GM12878 (cell line): ENCODE data around the gene EPHA4. TPM values are rescaled to one million over a fixed set of nuclear protein-coding genes. Genes with fewer than 3 reads are reported as not detected.

Experiments
- ATAC-seq: fragments of 200-7000 bp; cut with Tn5 transposase; 3 replicates; pipeline ENCODE4 v1.9.1; 2020; ENCODE audit warnings: mild to moderate bottlenecking, moderate library complexity
- BruUV-seq: library from RNA; stranded (reverse); fragments of 400-500 nt; replicated peaks from 2 replicates; lab custom pipeline; 2021; lab: Mats Ljungman, UMichigan
- CTCF ChIA-PET: fragments of 300-600 bp; sonication (Branson Sonifier 250); formaldehyde crosslinking; extraction: SDS; loops from one replicate; lab custom pipeline; 2021; ENCODE audit warnings: inconsistent platforms; lab: Yijun Ruan, JAX
- POLR2A ChIA-PET: fragments of 350-600 bp; formaldehyde crosslinking; extraction: SDS; loops from one replicate; lab custom pipeline; 2021; ENCODE audit warnings: inconsistent platforms; lab: Charles Lee
- RAD21 ChIA-PET: fragments of 300-600 bp; sonication (Branson Sonifier 250); formaldehyde crosslinking; loops from one replicate; lab custom pipeline; 2023; ENCODE audit warnings: antibody characterized with exemption; ENCODE audit not compliant: unreplicated experiment; lab: Charles Lee
- SMC1A ChIA-PET: fragments of 300-600 bp; sonication (Branson Sonifier 250); formaldehyde crosslinking; loops from one replicate; lab custom pipeline; 2023; ENCODE audit not compliant: unreplicated experiment, uncharacterized antibody; lab: Charles Lee
- DNase-seq: peaks from one replicate; pipeline ENCODE4 v3.0.0-alpha.2; 2011; ENCODE audit warnings: low read depth, low spot score
- FAIRE-seq: peaks from 3 replicates; lab custom pipeline; 2011; peaks lifted over from hg19 to GRCh38; lab: Jason Lieb, UNC
- H2AFZ ChIP-seq: 2 replicates; pipeline ENCODE4 v1.6.0; 2011; ENCODE audit warnings: low read depth, low read length, control low read depth; ENCODE audit not compliant: control insufficient read depth
- H3K27ac ChIP-seq: 2 replicates; pipeline ENCODE4 v1.5.1; 2011; ENCODE audit warnings: control low read depth; ENCODE audit not compliant: control insufficient read depth, insufficient read depth
- H3K27me3 ChIP-seq, 2 experiments: replicated peaks in 1 of 2; 2 replicates each; pipeline versions ENCODE4 v1.6.0 to v1.6.1; 2011; ENCODE audit warnings: low read length in 1 of 2; ENCODE audit not compliant: control insufficient read depth in 2 of 2, insufficient read depth in 2 of 2
- H3K36me3 ChIP-seq, 2 experiments: 2 replicates each; pipeline ENCODE4 v1.5.1; 2011; ENCODE audit warnings: low read length in 1 of 2; ENCODE audit not compliant: control insufficient read depth in 2 of 2, insufficient read depth in 2 of 2
- H3K4me1 ChIP-seq: 2 replicates; pipeline ENCODE4 v1.6.1; 2011; ENCODE audit warnings: mild to moderate bottlenecking, low read length, moderate library complexity, mixed read lengths; ENCODE audit not compliant: control insufficient read depth, insufficient read depth
- H3K4me2 ChIP-seq: 2 replicates; pipeline ENCODE4 v1.6.0; 2011; ENCODE audit warnings: control low read depth; ENCODE audit not compliant: control insufficient read depth, insufficient read depth
- H3K4me3 ChIP-seq: fragments of 200-600 bp; sonication (generic); 2 replicates; pipeline ENCODE4 v1.5.1; 2016
- H3K79me2 ChIP-seq: 2 replicates; pipeline ENCODE4 v1.6.0; 2011; ENCODE audit warnings: low read length; ENCODE audit not compliant: control insufficient read depth, insufficient read depth
- H3K9ac ChIP-seq: 2 replicates; pipeline ENCODE4 v1.8.0; 2011; ENCODE audit warnings: low read length, control low read depth, mixed read lengths; ENCODE audit not compliant: control insufficient read depth, insufficient read depth
- H3K9me3 ChIP-seq: replicated peaks from 3 replicates; pipeline ENCODE4 v1.5.1; 2011; ENCODE audit warnings: mild to moderate bottlenecking, low read length; ENCODE audit not compliant: control insufficient read depth, insufficient read depth
- H4K20me1 ChIP-seq: 2 replicates; pipeline ENCODE4 v1.6.0; 2011; ENCODE audit not compliant: control insufficient read depth, insufficient read depth
- ATF7 ChIP-seq: fragments of 450-650 bp; IDR thresholded peaks from 2 replicates; pipeline ENCODE4 v1.6.1; 2016; ENCODE audit warnings: low read depth, mild to moderate bottlenecking
- BCL11A ChIP-seq: IDR thresholded peaks from 2 replicates; pipeline ENCODE4 v1.6.1; 2011; ENCODE audit warnings: low read depth, low read length
- CREB1 ChIP-seq: IDR thresholded peaks from 2 replicates; pipeline ENCODE4 v1.6.1; 2012; ENCODE audit warnings: low read depth, mild to moderate bottlenecking, inconsistent platforms
- EP300 ChIP-seq, 2 experiments: fragments of 150-350 bp in 1 of 2; IDR thresholded peaks; 2 replicates each; pipeline ENCODE4 v1.6.1; 2011 to 2012; ENCODE audit warnings: low read depth in 2 of 2, low read length in 2 of 2, borderline replicate concordance in 1 of 2, improper control_type of control experiment in 1 of 2, inconsistent platforms in 1 of 2; ENCODE audit not compliant: control insufficient read depth in 1 of 2
- IRF4 ChIP-seq: IDR thresholded peaks from 2 replicates; pipeline ENCODE4 v1.6.1; 2011; ENCODE audit warnings: low read depth, low read length
- KDM1A ChIP-seq: fragments of 200-600 bp; sonication (generic); IDR thresholded peaks from 2 replicates; pipeline ENCODE4 v1.6.1; 2016; ENCODE audit warnings: borderline replicate concordance
- LARP7 ChIP-seq: fragments of 450-650 bp; IDR thresholded peaks from 2 replicates; pipeline ENCODE4 v1.6.1; 2017; ENCODE audit warnings: mild to moderate bottlenecking
- MEF2A ChIP-seq: IDR thresholded peaks from 2 replicates; pipeline ENCODE4 v1.6.1; 2011; ENCODE audit warnings: low read depth, mild to moderate bottlenecking, low read length, moderate library complexity; ENCODE audit not compliant: insufficient read depth
- MTA3 ChIP-seq: IDR thresholded peaks from 2 replicates; pipeline ENCODE4 v1.6.1; 2012; ENCODE audit warnings: low read length, inconsistent platforms, borderline replicate concordance
- NKRF ChIP-seq: fragments of 450-650 bp; conservative IDR thresholded peaks from 2 replicates; pipeline ENCODE4 v1.6.1; 2017; ENCODE audit warnings: mild to moderate bottlenecking, moderate library complexity
- RAD21 ChIP-seq: IDR thresholded peaks from 2 replicates; pipeline ENCODE4 v1.6.1; 2011; ENCODE audit warnings: mild to moderate bottlenecking, low read depth, low read length, moderate library complexity; ENCODE audit not compliant: insufficient read depth
- SMC3 ChIP-seq: IDR thresholded peaks from 2 replicates; pipeline ENCODE4 v1.6.1; 2011; ENCODE audit warnings: low read length, improper control_type of control experiment, borderline replicate concordance
- SREBF1 ChIP-seq: IDR thresholded peaks from 2 replicates; pipeline ENCODE4 v1.6.1; 2012; ENCODE audit warnings: mild to moderate bottlenecking, low read length
- STAT1 ChIP-seq: fragments of 450-650 bp; conservative IDR thresholded peaks from 2 replicates; pipeline ENCODE4 v1.6.1; 2014; ENCODE audit warnings: antibody characterized with exemption, mild to moderate bottlenecking
- TAF1 ChIP-seq: IDR thresholded peaks from 2 replicates; pipeline ENCODE4 v1.6.1; 2011; ENCODE audit warnings: mild to moderate bottlenecking, low read depth, low read length, borderline replicate concordance
- TARDBP ChIP-seq: IDR thresholded peaks from 2 replicates; pipeline ENCODE4 v1.6.1; 2016; ENCODE audit warnings: borderline replicate concordance
- TCF7 ChIP-seq: IDR thresholded peaks from 2 replicates; pipeline ENCODE4 v1.6.1; 2014; ENCODE audit warnings: antibody characterized with exemption, borderline replicate concordance
- YY1 ChIP-seq: IDR thresholded peaks from 2 replicates; pipeline ENCODE4 v1.6.1; 2011; ENCODE audit warnings: low read depth, mild to moderate bottlenecking, low read length
- WGBS: methylation state at CpG from one replicate; pipeline ENCODE4 v1.1.6; 2016; ENCODE audit warnings: low lambda C conversion rate; ENCODE audit not compliant: insufficient replicate concordance, insufficient coverage; ENCODE audit errors: missing lambda C conversion rate; 5-methylcytosine and 5-hydroxymethylcytosine counted together
- in situ Hi-C: fragments of 300-500 bp; cut with MboI; formaldehyde crosslinking; loops from 9 replicates; pipeline ENCODE4 v1.14.3; 2018; ENCODE audit warnings: mixed read lengths
- intact Hi-C: fragments of 100-400 bp; cut with micrococcal nuclease; formaldehyde crosslinking; loops from one replicate; pipeline ENCODE4 v1.14.2; 2022; ENCODE audit not compliant: unreplicated experiment
- polyA plus RNA-seq, 11 experiments: library from polyadenylated mRNA; depleted of rRNA in 4 of 11; unstranded in 6 of 11; stranded (reverse) in 5 of 11; fragments of >200 nt; fragmentation: Nextera tagmentation in 4 of 11; fragmentation: Illumina TruSeq in 1 of 11; extraction: Ambion mirVana in 4 of 11; extraction: Trizol in 1 of 11; gene quantifications; 1 replicate in 1 of 11; 2 replicates in 10 of 11; pipeline versions ENCODE4 v1.2.1 to v1.2.3, GENCODE V29; 2011 to 2016; ENCODE audit warnings: inconsistent platforms in 2 of 11, missing spikeins in 2 of 11, low read depth in 1 of 11
- total RNA-seq, 4 experiments: library from RNA; depleted of rRNA in 3 of 4; stranded (reverse); fragments of >200 nt in 3 of 4; fragmentation: Illumina TruSeq in 1 of 4; extraction: Trizol in 1 of 4; gene quantifications; 2 replicates each; pipeline versions ENCODE4 v1.2.1 to v1.2.3, GENCODE V29; 2013 to 2021
- TF ChIP-seq, protein P1 (sequence below): IDR thresholded peaks from 2 replicates; pipeline ENCODE4 v1.6.1; 2011; ENCODE audit warnings: low read depth, mild to moderate bottlenecking, low read length, moderate library complexity, borderline replicate concordance; ENCODE audit errors: extremely low read depth

Gene EPHA4
- total and polyA plus RNA-seq, 10 of the 15 experiments (the other 5 are each of a cell fraction or from before 2014, with no cell fraction given): 0.06 to 1.5 (median 0.33) TPM; not detected in 1

- WGBS: 67% methylated on average over 4 of the region's 4 CpGs
- Histone ChIP-seq H3K4me3 (no peak overlapping the region), H2AFZ (no peak overlapping the region), H4K20me1 (no peaks in the 10 kb centered on the region), H3K4me2 (no peak overlapping the region), H3K27me3 (no peaks in the 10 kb centered on the region), H3K27ac (no peak overlapping the region), H3K79me2 (no peaks in the 10 kb centered on the region), H3K36me3 (no peaks in the 10 kb centered on the region), H3K9me3 (no peaks in the 10 kb centered on the region), H3K4me1 (peaks cover 13% of the 10 kb centered on the region), H3K9ac (no peak overlapping the region)
- BruUV-seq: no TSS peak
- intact Hi-C loops: no loop called here
- no peak for ATAC-seq
- ChIA-PET RAD21 (no interaction called here), CTCF (no interaction called here), SMC1A (no interaction called here), POLR2A (no interaction called here)
- DNase-seq: no peak
- TF ChIP-seq LARP7 (no peak), TARDBP (no peak), ATF7 (no peak), KDM1A (no peak), YY1 (no peak), TAF1 (no peak), BCL11A (no peak), MTA3 (no peak), IRF4 (no peak), SREBF1 (no peak)
- in situ Hi-C loops: no loop called here
- no peak for FAIRE-seq
Measured at GRCh38 chr2:221552291-221552690, 19.8 kb downstream of the EPHA4 start.

GRCh38 chr2:221551864-221552263 lies 20.2 kb downstream of the EPHA4 start:
- H3K27ac ChIP-seq: no peak overlapping the region
- ChIA-PET CTCF (no interaction called here), RAD21 (no interaction called here), SMC1A (no interaction called here), POLR2A (no interaction called here)
- DNase-seq: no peak
- intact Hi-C loops: no loop called here
- no peak overlapping the region for H3K9ac ChIP-seq
- in situ Hi-C loops: no loop called here
- FAIRE-seq: no peak
- WGBS: 0% methylated on average over 1 of the region's 1 CpG
- no peak overlapping the region for H3K4me2 ChIP-seq
- no peaks in the 10 kb centered on the region for H3K27me3 ChIP-seq
- H3K4me3 ChIP-seq: no peak overlapping the region
- no peaks in the 10 kb centered on the region for H4K20me1 ChIP-seq
- H2AFZ ChIP-seq: no peak overlapping the region
- ATAC-seq: peak; percentile 25
- H3K36me3 ChIP-seq: no peaks in the 10 kb centered on the region
- no peaks in the 10 kb centered on the region for H3K79me2 ChIP-seq
- H3K4me1 ChIP-seq: peaks cover 13% of the 10 kb centered on the region
- no peaks in the 10 kb centered on the region for H3K9me3 ChIP-seq
- BruUV-seq: no TSS peak
- no peak for TF ChIP-seq RAD21
- TF ChIP-seq NKRF: no peak
- TF ChIP-seq CREB1: no peak
- TF ChIP-seq, protein P1, sequence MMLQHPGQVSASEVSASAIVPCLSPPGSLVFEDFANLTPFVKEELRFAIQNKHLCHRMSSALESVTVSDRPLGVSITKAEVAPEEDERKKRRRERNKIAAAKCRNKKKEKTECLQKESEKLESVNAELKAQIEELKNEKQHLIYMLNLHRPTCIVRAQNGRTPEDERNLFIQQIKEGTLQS: no peak
- TF ChIP-seq EP300 (IDR thresholded peaks at IDR 0.05; ENCODE audit: borderline replicate concordance in 1 of 2, control insufficient read depth in 1 of 2, low read depth in 2 of 2, low read length in 2 of 2): no peak
- TF ChIP-seq SREBF1: no peak
- no peak for TF ChIP-seq TCF7
- TF ChIP-seq SMC3: no peak
- no peak for TF ChIP-seq STAT1
- no peak for TF ChIP-seq MEF2A
